Measurements from ENCODE around the gene TOR1AIP2.
A peak's percentile ranks its signal among the peaks of the same experiment; 100 is the strongest.
"Not testable (repeated sequence)": the region's sequence is repeated elsewhere in the genome, so short reads cannot be mapped to it uniquely, and the experiment has no call there.

The TOR1AIP2 gene

GRCh38 chr1:179805291-179806195 is 72.1 kb downstream of the TOR1AIP2 start:
- no peak for DNase-seq

GRCh38 chr1:179804417-179804816 is 73.2 kb downstream of the TOR1AIP2 start:
- not testable (repeated sequence) for DNase-seq

DNA sequence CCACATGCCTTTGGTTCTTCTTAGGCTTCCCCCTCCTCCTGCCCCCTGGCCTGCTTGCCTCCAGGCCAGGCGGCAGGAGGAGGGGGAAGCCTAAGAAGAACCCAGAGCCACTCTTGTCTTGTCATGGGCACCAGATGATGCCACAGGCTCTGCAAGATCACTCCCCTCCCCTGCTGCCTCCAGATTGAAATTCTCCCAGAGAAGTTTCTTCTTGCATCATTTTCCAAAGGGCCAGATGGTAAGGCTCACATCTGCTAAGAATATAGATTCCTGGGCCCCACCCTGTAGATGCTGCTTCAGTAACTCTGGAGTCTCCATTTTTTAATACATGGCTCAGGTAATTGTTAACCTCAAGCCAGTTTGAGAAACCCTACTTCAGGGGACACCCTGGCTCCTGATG is 73.7 kb downstream of the TOR1AIP2 start:
- DNase-seq = no peak

DNA sequence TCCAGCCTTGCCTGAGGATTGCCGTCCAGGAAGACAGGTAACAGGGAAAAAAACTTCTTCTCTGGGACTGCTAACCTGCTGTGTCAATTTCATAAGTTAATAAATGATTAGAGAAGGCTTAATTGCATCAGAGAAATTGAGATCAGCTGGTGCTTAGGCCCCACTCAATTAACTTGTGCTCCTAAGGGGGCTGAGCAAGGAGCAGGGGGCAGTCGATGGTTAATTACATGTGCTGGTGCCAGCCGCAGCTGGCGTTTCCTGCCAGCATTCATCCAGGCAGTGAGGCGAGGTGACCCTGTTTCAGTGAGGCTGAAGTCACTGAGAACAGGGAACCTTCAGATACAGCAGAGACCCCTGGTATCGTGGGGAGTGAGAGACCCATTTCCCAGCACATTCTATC is 74.5 kb downstream of the TOR1AIP2 start:
- no peak for DNase-seq

- no peak for DNase-seq
Observed at GRCh38 chr1:179800481-179800880, 77.1 kb downstream of the TOR1AIP2 start.

GRCh38 chr1:179798864-179799516 is 78.6 kb downstream of the TOR1AIP2 start:
- no peak for DNase-seq

- no peak for DNase-seq
Observed at GRCh38 chr1:179798213-179798863, 79.3 kb downstream of the TOR1AIP2 start.

GRCh38 chr1:179794669-179795068 is 82.9 kb downstream of the TOR1AIP2 start:
- no peak for DNase-seq

DNA sequence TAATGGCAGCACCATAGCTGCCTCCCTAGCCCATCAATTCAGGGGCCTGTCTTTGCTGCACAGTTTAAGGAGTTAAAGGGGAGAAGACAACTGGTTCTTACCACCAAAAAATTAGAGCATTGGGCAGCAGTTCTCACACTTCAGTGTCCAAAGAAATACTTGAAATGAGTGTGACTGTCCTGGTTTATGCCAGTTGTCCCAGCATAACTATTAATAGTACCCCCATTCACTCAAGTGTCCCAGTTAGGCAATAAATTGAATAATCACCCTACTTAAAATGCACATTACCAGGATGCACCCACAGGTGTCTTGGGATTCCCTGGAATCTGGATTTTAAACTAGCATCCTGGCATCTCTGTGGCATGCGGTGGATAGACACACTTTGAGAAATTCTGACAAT is 83.5 kb downstream of the TOR1AIP2 start:
- no peak for DNase-seq

GRCh38 chr1:179793281-179793680 is 84.3 kb downstream of the TOR1AIP2 start:
- DNase-seq = peak; percentile 21

All from NCI-H1694 treated with DMSO at 0.1 percent for 48 hours (cell line).